Stimulated activated CD4-positive, alpha-beta T cell treated with anti-CD3 and anti-CD28 coated beads, TNF-alpha, amount 100 ng/mL, for 48 hours (primary cell): Measurements from ENCODE around the gene DUSP7.

Experiments
- DNase-seq, 3 donors: peaks; one replicate each; pipeline ENCODE4 v3.0.0-alpha.2; 2020; ENCODE audit warnings: low read depth in 3 of 3

Gene DUSP7

GRCh38 chr3:52086461-52086860, 30.1 kb upstream of the DUSP7 start:
- DNase-seq = no peak

GRCh38 chr3:52085681-52086282, 29.4 kb upstream of the DUSP7 start:
- no peak for DNase-seq

- no peak for DNase-seq
Observed at GRCh38 chr3:52084954-52085680, 28.7 kb upstream of the DUSP7 start.

DNA sequence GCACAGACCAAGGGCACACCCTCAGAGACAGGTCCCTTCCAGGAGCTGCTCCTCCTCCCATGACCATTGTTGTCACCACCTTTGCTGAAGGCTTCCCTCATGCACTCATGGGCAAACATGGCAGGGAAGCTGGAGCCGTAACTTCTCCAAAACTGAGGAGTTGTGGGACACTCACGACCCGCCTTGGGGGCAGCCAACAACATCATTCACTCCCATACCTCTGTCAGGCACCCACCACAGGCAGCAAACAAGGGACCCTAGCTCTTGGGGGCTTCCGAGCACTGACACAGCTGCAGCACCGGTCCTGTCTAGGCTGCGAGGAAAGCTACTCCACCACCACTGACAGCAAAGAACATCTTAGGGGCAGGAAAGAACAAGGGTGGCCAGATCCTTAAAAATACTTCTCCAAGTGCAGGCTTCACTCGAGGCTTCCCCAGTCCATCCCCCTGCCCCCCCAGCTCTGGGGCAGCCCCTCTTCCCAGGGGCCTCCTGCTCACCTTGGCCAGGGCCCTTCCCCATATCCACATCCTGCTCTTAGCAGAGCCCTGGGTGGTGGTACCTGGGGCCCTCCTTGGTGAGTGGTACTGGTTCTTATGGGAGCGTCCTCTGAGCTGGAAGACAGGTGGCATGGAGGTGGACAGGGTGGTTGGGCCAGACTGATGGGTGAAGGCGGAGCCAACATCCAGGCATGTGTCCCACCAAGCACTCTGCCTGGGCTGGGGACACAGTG, 28.0 kb upstream of the DUSP7 start:
- DNase-seq = no peak

- DNase-seq = no peak
Observed at GRCh38 chr3:52083556-52084087, 27.3 kb upstream of the DUSP7 start.

- DNase-seq = no peak
Observed at GRCh38 chr3:52082951-52083350, 26.6 kb upstream of the DUSP7 start.

GRCh38 chr3:52080830-52081719, 24.7 kb upstream of the DUSP7 start:
- DNase-seq = no peak

DNA sequence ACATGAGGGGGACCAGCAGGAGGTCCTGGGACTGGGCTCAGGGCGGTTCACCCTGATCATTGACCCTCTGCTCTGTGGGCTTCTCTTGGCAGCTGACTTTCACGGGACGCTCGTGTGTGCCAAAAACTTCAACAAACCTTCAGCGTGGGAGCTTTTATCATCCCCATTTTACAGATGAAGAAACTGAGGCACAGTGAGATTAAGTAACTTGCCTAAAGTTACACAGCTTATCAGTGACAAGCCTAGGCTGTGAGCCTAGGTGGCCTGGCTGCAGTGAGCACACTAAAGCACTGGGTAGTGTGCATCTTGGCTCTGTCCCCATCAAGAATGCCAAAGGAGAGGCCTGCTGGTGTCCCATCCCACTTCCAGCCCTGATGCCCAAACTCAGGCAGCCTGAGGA, 23.6 kb upstream of the DUSP7 start:
- DNase-seq = no peak

- DNase-seq = no peak
Observed at GRCh38 chr3:52078781-52079560, 22.6 kb upstream of the DUSP7 start.

- no peak for DNase-seq
Observed at GRCh38 chr3:52077925-52078324, 21.6 kb upstream of the DUSP7 start.

- no peak for DNase-seq
Observed at GRCh38 chr3:52076896-52077780, 20.8 kb upstream of the DUSP7 start.

DNA sequence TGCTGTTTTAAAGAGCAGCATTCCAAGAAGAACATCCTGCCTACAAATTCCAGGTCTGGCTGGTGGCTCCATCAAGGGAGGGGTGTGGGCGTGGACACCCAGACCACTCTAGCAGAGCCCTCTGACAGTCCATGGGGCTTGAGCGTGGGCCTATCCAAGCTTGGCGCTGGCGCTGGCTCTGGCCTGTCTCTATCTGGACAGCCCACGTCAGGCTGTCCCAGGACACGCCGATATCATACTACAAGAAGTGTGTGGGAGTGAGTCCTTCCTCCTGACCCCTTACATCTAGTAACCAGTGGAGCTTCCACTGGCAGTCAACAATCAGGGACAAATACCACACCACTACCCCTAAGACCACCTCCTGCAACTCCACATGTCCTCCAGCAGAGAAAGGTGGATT, 17.1 kb upstream of the DUSP7 start:
- no peak for DNase-seq

DNA sequence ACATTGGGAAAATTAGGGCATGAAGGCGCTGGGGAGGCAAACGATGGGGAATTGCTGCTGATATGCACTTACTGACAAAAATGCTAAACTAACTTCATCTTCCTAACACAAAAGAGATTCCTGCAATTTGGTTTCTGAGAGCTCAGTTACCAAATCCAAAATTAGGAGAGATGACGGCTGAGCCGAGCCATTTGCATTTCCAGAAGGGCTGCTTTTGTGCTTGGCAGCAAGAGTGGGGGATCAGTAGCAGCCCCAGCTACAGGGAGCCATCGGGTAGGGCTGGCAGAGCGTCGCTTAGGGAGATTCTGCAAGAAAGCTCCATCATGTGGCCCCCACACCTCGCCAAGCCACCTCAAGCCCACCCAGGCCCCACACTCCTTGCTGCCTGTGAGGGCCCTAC, 16.1 kb upstream of the DUSP7 start:
- no peak for DNase-seq

GRCh38 chr3:52072020-52072419, 15.6 kb upstream of the DUSP7 start:
- DNase-seq = no peak

GRCh38 chr3:52070724-52071621, 14.6 kb upstream of the DUSP7 start:
- no peak for DNase-seq

- no peak for DNase-seq
Observed at GRCh38 chr3:52069855-52070254, 13.5 kb upstream of the DUSP7 start.

- DNase-seq = no peak
Observed at GRCh38 chr3:52069135-52069534, 12.8 kb upstream of the DUSP7 start.

DNA sequence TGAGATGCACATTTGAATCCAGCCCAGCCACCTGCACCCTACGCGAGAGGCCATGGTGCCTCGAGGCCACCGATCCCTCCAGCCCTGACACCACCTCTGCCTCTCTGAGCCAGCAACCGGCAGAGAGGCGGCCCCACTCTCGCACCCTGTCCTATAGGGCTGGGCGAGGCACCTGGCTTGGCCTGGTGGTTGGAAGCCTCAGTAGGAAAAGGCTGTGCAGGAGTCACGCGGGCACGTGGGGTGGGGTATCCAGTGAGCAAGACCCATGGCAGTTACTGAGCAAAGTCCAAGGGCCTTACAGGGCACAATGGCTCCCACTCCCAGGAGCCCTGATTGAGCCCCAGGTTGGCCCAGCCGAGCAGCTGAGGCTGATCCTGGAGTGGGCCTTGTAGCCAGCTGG, 12.4 kb upstream of the DUSP7 start:
- no peak for DNase-seq

DNA sequence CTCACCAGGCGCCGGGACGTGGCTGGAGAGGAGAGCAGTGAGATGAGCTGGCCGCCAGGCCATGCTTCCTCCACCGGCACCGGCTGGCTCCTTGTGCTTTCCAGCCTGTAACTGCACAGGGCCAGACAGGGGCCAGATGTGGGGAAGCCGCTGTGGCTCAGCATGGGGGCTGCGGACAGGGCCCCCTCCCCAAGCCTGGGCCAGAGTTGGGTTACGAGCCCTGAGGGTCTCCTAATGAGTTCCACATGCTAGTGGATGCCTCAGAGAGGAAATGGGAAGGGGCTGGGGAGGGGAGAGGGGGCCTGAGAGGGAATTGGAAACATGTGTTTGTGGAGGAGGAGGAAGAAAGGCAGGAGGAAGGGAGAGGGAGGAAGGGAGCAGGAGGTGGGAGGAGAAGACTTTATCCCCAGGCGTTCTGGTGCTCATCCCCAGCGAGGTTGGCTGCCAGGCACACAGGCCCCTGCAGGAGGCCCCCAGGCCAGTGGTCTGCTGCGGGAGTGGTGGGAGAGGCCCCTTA, 11.7 kb upstream of the DUSP7 start:
- no peak for DNase-seq
